Measurements from ENCODE around the gene MYO16.

The MYO16 gene

DNA sequence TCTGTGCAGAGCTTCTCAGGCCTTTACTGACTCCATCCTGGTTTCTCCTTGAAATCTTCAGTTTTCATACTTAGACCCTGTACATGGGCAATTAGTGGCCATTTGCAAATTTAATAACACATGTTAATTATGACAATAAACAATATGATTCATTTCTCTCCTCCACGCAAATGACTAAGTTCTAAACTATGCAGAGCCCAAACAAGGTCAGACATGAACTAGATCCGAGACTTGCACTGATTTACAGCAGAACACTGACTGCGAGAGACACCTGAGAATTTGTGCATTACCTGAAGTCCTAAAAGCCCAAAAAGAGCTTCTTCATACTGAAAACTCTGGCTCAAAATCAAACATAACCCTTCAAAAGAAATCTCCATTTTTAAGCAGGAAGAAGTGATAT is 521.8 kb downstream of the MYO16 start:
- no peaks in the 10 kb centered on the region for H3F3A ChIP-seq (ENCODE audit: low read depth)
- no peaks in the 10 kb centered on the region for H3K9me2 ChIP-seq (replicated peaks; ENCODE audit: low read depth, low read length)
- no peak overlapping the region for H3K4me3 ChIP-seq (ENCODE audit: low read length, poor library complexity, severe bottlenecking)
- H3K27me3 ChIP-seq (ENCODE audit: insufficient read depth, low read length, poor library complexity, severe bottlenecking) = no peaks in the 10 kb centered on the region
- no peaks in the 10 kb centered on the region for H4K20me1 ChIP-seq (ENCODE audit: insufficient read depth, low read length, poor library complexity, severe bottlenecking)
- no peak overlapping the region for H2AFZ ChIP-seq (ENCODE audit: low read length)
- H3K9me3 ChIP-seq (ENCODE audit: insufficient read depth, low read depth, low read length) = no peaks in the 10 kb centered on the region
- no peak overlapping the region for H3K9ac ChIP-seq (ENCODE audit: low read depth, low read length, poor library complexity, severe bottlenecking)
- no peaks in the 10 kb centered on the region for H3K36me3 ChIP-seq (ENCODE audit: insufficient read depth, low read length)
- TF ChIP-seq EZH2phosphoT487 (IDR thresholded peaks at IDR 0.05; ENCODE audit: borderline replicate concordance) = no peak
- TF ChIP-seq, protein P1, sequence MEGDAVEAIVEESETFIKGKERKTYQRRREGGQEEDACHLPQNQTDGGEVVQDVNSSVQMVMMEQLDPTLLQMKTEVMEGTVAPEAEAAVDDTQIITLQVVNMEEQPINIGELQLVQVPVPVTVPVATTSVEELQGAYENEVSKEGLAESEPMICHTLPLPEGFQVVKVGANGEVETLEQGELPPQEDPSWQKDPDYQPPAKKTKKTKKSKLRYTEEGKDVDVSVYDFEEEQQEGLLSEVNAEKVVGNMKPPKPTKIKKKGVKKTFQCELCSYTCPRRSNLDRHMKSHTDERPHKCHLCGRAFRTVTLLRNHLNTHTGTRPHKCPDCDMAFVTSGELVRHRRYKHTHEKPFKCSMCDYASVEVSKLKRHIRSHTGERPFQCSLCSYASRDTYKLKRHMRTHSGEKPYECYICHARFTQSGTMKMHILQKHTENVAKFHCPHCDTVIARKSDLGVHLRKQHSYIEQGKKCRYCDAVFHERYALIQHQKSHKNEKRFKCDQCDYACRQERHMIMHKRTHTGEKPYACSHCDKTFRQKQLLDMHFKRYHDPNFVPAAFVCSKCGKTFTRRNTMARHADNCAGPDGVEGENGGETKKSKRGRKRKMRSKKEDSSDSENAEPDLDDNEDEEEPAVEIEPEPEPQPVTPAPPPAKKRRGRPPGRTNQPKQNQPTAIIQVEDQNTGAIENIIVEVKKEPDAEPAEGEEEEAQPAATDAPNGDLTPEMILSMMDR (conservative IDR thresholded peaks at IDR 0.05; ENCODE audit: low read length) = no peak
- H3K4me2 ChIP-seq (ENCODE audit: low read depth, low read length, poor library complexity, severe bottlenecking) = no peak overlapping the region
- no peaks in the 10 kb centered on the region for H3K79me2 ChIP-seq (ENCODE audit: insufficient read depth, low read length)
- no peaks in the 10 kb centered on the region for H3K4me1 ChIP-seq (ENCODE audit: insufficient read depth, low read length, poor library complexity, severe bottlenecking)

DNA sequence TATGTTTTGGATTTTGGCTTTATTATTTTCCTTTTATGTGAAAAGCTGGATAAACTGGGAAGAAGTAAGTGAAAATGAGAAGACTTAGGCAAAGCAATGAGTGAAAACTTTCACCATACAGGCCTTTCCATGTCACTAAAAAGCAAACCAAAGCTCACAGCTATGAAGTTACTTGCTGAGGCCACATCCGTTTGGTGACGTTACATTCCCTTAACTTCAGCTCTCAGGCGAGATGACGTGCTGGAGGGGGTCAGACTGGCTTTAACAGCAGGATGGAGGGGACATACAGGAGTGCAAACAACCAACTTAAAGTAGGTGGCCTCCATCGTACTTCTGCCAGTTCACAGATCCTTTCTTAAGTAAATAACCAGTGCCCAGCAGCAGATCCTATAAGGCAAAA is 522.3 kb downstream of the MYO16 start:
- H3K4me3 ChIP-seq (ENCODE audit: low read length, poor library complexity, severe bottlenecking) = no peak overlapping the region
- no peaks in the 10 kb centered on the region for H4K20me1 ChIP-seq (ENCODE audit: insufficient read depth, low read length, poor library complexity, severe bottlenecking)
- no peak overlapping the region for H3K9ac ChIP-seq (ENCODE audit: low read depth, low read length, poor library complexity, severe bottlenecking)
- H2AFZ ChIP-seq (ENCODE audit: low read length) = no peak overlapping the region
- no peaks in the 10 kb centered on the region for H3K36me3 ChIP-seq (ENCODE audit: insufficient read depth, low read length)
- no peaks in the 10 kb centered on the region for H3K9me2 ChIP-seq (replicated peaks; ENCODE audit: low read depth, low read length)
- H3K4me1 ChIP-seq (ENCODE audit: insufficient read depth, low read length, poor library complexity, severe bottlenecking) = no peaks in the 10 kb centered on the region
- H3K79me2 ChIP-seq (ENCODE audit: insufficient read depth, low read length) = no peaks in the 10 kb centered on the region
- H3F3A ChIP-seq (ENCODE audit: low read depth) = no peaks in the 10 kb centered on the region
- H3K4me2 ChIP-seq (ENCODE audit: low read depth, low read length, poor library complexity, severe bottlenecking) = no peak overlapping the region
- TF ChIP-seq, protein P1 (conservative IDR thresholded peaks at IDR 0.05; ENCODE audit: low read length) = no peak
- TF ChIP-seq EZH2phosphoT487 (IDR thresholded peaks at IDR 0.05; ENCODE audit: borderline replicate concordance) = no peak
- no peaks in the 10 kb centered on the region for H3K9me3 ChIP-seq (ENCODE audit: insufficient read depth, low read depth, low read length)
- no peaks in the 10 kb centered on the region for H3K27me3 ChIP-seq (ENCODE audit: insufficient read depth, low read length, poor library complexity, severe bottlenecking)

DNA sequence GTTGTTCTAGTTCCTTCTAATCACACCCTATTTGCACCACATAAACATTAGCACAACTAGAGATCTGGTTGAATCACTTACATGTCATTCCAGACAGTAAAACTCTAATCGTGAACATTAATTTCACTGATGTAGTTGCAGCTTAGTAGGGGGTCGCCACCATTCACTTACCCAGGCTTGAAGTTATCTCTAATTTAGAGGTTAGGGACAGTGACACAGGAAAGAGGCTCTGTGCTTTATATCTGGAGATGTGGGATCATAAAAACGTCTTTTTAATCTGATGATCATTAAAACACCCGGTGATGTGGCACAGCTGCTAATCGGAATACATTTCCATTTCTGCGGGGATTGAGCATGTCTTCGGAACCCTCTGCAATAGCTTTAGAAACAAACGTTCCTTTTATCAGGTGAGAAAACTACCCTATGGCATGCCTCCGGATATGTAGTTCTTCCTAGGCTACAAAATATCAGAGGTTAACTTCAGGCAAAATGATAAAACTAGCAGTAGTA is 523.0 kb downstream of the MYO16 start:
- H3K27me3 ChIP-seq (ENCODE audit: insufficient read depth, low read length, poor library complexity, severe bottlenecking) = no peaks in the 10 kb centered on the region
- H3F3A ChIP-seq (ENCODE audit: low read depth) = no peaks in the 10 kb centered on the region
- no peak overlapping the region for H3K4me2 ChIP-seq (ENCODE audit: low read depth, low read length, poor library complexity, severe bottlenecking)
- no peak overlapping the region for H3K9ac ChIP-seq (ENCODE audit: low read depth, low read length, poor library complexity, severe bottlenecking)
- H2AFZ ChIP-seq (ENCODE audit: low read length) = no peak overlapping the region
- H3K79me2 ChIP-seq (ENCODE audit: insufficient read depth, low read length) = no peaks in the 10 kb centered on the region
- no peaks in the 10 kb centered on the region for H3K4me1 ChIP-seq (ENCODE audit: insufficient read depth, low read length, poor library complexity, severe bottlenecking)
- H3K4me3 ChIP-seq (ENCODE audit: low read length, poor library complexity, severe bottlenecking) = no peak overlapping the region
- no peaks in the 10 kb centered on the region for H3K36me3 ChIP-seq (ENCODE audit: insufficient read depth, low read length)
- H4K20me1 ChIP-seq (ENCODE audit: insufficient read depth, low read length, poor library complexity, severe bottlenecking) = no peaks in the 10 kb centered on the region
- H3K9me2 ChIP-seq (replicated peaks; ENCODE audit: low read depth, low read length) = no peaks in the 10 kb centered on the region
- no peaks in the 10 kb centered on the region for H3K9me3 ChIP-seq (ENCODE audit: insufficient read depth, low read depth, low read length)
- TF ChIP-seq, protein P1 (conservative IDR thresholded peaks at IDR 0.05; ENCODE audit: low read length) = no peak
- no peak for TF ChIP-seq EZH2phosphoT487 (IDR thresholded peaks at IDR 0.05; ENCODE audit: borderline replicate concordance)
